SKM-1 treated with dmso at 0.1 percent for 144 hours (cell line): Measurements from ENCODE around the gene ACOT7.

Source experiments
- DNase-seq: peaks from one replicate; lab custom pipeline; 2025; ENCODE audit not compliant: unreplicated experiment; lab: John Stamatoyannopoulos, UW

Gene ACOT7

GRCh38 chr1:6347641-6348487 lies 45.7 kb downstream of the ACOT7 start:
- peak; percentile 25 for DNase-seq

DNA sequence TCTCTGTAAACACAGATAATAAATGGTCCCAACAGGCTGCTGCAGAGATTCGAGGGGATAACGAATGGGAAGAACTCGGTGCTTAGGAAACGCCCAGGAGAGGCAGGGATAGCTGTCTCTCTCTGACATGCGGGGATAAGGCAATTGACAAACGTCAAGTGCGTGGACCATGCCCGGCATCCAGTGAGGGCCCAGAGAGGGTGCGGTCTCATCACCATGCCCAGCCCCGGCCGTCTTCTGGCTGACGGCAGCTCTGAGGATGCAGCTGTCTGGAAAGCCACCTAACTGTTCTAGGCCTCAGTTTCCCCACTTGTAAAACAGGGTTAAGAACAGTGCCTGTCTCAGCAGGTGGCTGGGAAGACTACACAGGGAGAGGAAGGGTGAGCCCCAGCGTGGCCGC lies 48.1 kb downstream of the ACOT7 start:
- no peak for DNase-seq

DNA sequence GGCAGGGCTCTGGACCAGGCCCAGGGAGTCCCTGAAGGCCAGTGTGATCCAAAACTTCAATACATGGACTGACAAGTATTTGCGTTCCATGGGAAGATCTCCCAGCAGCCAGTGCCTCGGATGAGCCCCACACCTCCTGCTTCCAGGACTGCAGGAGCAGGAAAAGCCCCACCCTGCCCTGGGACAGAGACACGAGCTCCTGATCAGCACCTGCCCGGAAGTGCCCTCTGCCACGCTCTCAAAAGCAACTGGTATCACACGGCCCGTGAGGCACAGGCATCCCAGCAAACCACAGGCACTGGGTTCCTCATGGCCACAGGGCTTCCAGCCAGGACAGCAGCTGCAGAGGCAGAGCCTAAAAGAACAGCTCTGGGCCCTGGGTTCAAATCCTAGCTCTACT lies 48.6 kb downstream of the ACOT7 start:
- no peak for DNase-seq

DNA sequence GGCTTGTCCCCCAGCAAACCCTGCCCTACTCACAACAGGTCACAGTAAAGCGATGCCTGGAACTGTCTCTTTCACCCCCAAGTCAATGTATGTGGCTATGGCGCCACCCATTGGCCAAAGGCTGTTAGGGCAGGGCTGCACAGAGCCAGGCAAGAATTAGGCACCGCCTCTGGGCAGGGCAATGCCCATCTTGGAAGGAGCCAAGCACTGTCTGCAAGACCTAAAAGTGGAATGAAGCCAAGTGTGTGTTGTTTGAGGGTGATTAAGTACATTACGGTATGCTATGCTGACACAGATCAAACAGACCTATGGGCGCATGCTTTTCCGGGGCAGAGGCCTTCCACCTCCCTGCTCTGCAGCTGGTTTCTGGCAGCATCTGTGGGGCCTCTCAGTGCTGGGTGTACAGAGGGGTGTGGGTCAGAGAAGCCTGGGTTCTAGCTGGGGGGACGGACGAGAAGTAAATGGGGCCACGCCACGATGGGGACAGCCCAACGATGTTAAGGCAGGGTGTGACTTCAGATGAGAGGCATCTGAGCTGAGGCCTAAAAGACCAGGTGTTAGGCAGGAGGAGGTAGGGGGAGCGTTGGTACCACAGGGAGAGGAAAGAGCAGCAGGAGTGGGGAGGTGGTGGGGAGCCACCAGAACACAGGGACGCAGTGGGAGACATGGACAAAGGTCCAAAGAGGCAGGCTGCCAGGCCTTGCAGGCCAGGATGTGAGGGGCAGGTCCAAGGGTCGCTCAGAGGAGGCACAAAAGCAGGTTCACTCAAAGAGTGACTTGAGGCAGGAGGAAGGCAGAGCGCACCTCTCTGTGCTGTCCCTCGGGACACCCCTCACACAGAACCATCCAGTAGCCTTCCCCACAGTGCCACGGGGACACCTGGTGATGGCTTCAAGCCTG lies 49.8 kb downstream of the ACOT7 start:
- DNase-seq, result peak; percentile 13

GRCh38 chr1:6342056-6342455 lies 51.5 kb downstream of the ACOT7 start:
- DNase-seq, result no peak

DNA sequence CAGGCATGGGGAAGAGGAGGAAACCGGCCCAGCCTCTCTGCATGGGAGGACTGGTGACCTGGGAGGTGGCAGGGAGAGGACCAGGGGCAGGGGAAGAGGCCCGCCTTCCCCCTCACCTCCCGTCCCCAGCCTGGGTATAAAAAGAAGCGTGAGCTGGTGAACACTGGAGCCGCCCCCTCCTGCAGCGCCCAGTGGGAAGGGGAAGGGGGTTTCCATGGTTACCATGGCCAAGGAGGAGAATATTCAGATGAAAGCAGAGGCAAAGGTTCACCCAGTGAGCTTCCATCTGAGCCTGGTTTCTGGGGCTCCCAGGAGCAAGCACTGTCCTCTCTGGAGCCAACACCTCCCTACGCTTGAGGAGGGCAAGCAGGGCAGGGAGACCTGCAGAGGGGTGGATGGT lies 54.9 kb downstream of the ACOT7 start:
- DNase-seq, result no peak

GRCh38 chr1:6336776-6337622 lies 56.6 kb downstream of the ACOT7 start:
- no peak for DNase-seq

DNA sequence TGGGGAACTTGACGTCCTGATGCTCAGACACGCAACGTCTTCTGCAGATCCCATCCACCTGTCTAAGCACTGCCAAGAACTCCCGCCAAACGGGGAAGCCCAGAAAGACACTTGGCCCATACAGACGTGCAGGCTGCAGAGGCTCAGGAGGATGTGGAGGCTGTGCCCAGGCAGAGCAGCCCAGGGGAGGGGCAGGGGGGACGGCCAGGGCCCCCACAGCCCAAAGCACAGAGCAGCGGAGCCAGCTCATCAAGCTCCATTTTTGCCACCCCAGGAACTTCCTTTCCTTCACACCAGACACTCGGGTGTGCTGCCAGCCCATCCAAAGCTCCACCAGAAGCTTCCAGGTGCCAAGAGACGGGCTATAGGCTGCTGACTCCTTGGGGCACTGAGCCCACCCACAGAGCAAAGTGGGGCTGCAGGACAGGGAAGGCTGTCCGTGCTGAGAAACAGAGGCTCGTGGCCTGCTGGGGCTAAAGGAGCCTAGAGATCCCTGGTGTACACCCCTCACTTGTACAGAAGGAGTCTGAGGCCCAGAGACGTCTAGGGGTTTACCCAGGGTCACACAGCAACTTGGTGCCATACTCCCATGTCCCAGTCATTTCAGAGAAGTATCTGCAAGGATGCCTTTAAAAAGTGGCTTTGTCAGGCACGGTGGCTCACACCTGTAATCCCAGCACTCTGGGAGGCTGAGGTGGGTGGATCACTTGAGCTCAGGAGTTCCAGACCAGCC lies 59.1 kb downstream of the ACOT7 start:
- DNase-seq, result no peak

- no peak for DNase-seq
Observed at GRCh38 chr1:6332821-6333220, 60.7 kb downstream of the ACOT7 start.

DNA sequence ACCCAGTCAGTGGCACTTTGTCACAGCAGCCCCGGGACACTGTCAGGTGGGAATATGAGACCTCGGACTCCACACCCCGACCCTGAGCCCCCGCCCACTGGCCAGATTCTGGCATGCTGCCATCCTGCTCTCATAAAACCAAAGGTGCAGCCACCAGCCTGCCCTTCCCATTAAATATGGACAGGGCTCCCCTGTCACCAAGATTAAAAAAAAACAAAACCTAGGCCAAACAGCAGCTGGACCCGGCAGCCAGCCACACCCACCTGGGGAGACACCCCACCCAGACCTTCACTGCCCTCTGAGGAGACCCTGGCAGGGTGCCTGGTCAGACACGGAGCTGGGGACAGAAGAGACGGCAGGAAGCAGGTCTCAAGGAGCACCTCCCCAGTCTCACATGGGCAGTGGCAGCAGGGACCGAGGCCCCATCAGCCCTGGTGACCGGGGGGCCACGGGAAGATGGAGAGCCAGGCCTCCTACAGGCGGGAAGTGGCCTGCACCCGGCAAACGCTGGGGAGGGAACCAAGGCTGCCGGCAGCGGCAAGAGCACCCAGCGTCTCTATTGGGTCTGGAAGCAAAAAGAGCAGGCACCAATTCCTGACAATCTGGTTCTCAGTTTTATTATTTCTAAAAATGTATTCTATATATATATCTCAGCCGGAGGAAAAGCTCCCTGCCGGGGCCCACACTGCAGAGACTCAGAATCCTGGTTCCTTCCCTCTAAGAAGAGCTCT lies 61.9 kb downstream of the ACOT7 start:
- DNase-seq, result no peak

GRCh38 chr1:6330410-6330911 lies 63.1 kb downstream of the ACOT7 start:
- DNase-seq, result no peak

GRCh38 chr1:6329851-6330250 lies 63.7 kb downstream of the ACOT7 start:
- DNase-seq, result no peak

- DNase-seq, result no peak
Observed at GRCh38 chr1:6329396-6329795, 64.2 kb downstream of the ACOT7 start.

- no peak for DNase-seq
Observed at GRCh38 chr1:6328696-6329095, 64.9 kb downstream of the ACOT7 start.

DNA sequence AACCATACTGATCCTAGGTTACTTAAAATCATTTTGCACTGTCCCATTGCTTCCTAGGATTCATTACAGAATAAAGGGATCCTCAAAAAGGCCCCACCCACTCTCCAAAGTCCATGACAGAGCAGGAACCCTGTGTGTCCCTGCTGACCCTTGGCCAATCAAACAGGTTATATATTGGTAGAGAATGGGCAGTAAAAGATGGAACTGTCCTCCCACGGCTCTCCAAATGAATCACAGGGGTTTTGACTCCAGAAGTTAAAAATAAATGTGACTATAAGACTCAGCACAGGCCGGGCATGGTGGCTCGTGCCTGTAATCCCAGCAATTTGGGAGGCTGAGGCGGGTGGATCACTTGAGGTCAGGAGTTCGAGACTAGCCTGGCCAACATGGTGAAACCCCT lies 65.5 kb downstream of the ACOT7 start:
- no peak for DNase-seq

DNA sequence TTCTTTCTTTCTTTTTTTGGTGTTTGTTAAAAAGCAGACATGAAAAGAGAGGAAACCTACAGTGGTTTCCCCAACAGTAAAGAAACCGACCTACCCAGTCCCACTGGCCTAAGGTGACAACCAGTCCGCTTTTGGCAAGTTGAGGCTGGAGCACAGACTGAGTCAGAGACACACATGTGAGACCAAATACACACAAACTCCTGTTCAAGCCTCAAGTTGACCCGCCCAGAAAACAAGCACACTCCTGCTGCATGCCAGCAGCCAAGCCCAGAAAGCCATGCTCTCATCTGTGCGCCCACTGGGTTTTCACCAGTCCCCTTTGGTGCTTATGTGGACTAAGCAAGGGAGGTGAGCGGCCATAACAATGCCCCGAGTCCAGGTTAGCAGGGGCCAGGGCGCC lies 68.1 kb downstream of the ACOT7 start:
- no peak for DNase-seq

GRCh38 chr1:6322161-6322560 lies 71.4 kb downstream of the ACOT7 start:
- no peak for DNase-seq

DNA sequence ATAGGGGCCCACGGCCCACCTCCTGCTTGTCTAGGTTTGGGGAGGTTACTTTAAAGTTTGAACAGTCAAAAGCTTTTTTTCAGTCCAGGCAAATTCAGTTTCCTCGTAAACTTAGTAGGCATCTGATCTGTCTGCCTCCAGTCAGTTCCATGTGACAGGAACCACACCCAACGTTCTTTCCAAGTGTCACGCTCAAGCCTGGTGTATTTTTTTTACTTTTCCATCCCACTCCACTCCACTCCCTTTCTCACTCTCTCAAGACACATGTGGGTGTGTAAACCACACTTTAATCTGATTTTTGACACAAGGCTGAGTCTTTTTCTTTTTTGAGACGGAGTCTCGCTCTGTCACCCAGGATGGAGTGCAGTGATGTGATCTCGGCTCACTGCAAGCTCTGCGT lies 72.4 kb downstream of the ACOT7 start:
- no peak for DNase-seq

DNA sequence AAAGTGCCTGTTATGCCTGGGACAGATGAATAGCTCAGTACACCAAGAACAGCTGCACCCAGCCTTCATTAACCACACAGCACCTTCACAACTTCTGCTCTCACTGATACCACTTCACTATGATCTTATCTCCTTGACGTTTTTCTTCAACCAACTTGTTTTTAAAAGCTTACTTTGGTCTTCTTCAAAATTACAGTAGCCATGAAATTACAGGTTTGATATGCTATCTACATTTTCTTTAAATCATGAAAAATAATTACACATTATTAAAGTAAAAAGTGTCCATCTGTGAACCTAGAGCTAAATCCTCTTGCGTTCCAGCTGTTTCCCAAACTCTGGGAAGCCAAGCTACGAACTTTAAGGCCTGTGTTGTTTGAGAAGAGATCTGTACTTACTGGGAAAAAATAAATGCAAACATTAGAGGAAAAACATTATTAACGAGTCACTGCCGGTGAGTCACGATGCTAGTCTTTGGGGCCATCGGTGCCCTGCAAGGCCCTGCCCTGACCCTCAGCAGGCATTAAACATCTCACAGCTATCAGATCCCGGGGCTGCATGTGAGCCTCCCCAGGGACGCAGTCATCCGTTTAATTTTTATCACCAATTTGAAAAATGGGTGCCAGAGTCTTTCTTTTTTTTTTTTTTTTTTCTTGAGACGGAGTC lies 76.3 kb downstream of the ACOT7 start:
- no peak for DNase-seq
